A172 (cell line): ENCODE measurements around the gene CDC42EP1. TPM values are rescaled to one million over a fixed set of nuclear protein-coding genes. Genes with fewer than 3 reads are reported as not detected.
"Not testable (repeated sequence)": the region's sequence is repeated elsewhere in the genome, so short reads cannot be mapped to it uniquely, and the experiment has no call there.

Source experiments
- DNase-seq: peaks from one replicate; pipeline ENCODE4 v3.0.0-alpha.2; 2015; ENCODE audit warnings: low spot score
- total RNA-seq: library from RNA; depleted of rRNA; stranded (reverse); fragments of >200 nt; shearing (Covaris generic); gene quantifications from 2 replicates; pipeline ENCODE4 v1.2.3, GENCODE V29; 2014

CDC42EP1 gene
- total RNA-seq, 1 experiment from 2014 or later: 18.2 TPM

DNA sequence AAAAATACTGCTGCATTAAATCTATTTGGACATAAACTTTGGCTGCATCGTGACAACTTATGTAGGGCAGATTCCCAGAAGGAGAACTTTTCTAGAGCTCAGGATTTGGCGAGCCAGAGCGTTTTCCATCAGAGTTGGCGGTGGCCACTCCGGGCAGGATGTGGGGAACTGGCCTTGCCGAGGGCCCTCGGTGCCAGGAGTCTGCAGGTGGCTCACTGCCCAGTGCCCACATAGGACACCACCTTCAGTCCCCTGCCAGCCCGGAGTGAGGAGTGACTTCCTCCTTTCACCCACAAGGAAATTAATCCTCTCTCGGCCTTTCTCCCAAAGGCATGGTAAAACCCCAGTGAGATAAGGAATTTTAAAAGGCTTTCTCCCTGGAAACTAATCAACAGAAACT is 21.2 kb downstream of the CDC42EP1 start:
- peak; percentile 48 for DNase-seq

DNA sequence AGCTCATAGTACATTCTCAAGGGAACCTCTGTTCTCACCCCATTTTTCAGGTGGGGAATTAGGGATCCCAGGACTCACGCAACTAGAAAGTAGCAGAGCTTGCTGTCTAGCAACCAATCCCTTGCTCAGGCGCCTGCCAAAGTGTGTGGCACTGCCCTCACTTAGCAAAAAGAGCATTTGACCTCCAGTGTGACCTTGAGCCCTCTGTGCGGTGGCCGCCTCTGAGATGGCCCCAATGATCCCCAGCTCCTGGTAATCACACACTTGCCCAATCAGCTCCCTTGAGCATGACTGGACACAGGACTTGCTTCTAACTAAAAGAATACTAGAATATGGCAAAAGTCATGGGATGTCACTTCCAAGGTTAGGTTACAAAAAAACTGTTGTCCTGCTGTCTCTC is 22.2 kb downstream of the CDC42EP1 start:
- no peak for DNase-seq

DNA sequence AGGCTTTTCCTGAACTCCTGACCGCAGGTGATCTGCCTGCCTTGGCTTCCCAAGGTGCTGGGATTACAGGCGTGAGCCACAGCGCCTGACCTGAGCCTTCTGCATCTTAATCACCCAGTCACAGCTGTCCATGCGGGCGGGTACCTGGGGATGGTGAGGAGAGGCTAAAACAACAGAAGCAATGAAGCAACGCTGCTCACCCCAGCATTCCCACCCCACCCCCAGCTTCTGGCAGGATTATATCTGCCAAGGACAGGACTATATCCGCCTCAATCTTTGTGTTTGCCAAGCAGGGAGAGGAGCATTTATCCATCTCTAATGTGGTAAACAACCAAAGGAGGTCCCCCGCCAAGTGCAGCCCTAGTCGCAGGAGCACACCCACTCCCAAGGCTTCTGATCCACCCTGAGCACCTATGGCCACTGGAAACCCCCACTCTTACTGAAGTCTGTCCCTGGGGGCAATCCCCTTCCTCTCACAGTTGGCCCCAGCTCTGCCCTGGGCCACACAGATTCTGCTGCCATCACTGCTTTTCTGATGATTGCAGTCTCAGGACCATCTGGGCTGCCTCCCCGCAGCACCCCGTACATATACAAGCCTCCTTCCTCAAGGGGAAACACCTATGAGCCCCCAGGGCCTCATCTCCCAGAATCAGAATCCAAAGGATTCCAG is 28.4 kb downstream of the CDC42EP1 start:
- DNase-seq: no peak

DNA sequence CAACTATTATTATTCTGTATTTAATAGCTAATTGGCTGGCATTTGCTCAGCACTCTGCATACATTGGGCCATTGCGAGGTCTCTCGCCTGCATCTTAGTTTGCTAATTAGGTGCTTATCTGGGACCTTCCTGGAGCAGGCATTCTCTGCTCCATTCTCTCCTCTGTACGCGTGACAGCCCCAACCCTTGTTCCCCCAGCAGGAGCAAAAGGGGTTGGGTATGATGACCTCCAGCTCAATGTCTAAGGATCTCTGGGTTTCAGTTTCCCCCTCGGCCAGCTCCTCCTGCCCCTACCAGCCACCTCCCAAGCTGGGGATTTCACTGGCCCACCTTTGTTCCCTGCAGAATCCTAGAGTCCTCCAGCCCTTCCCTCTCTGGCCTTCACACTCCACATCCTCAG is 29.4 kb downstream of the CDC42EP1 start:
- DNase-seq: no peak

DNA sequence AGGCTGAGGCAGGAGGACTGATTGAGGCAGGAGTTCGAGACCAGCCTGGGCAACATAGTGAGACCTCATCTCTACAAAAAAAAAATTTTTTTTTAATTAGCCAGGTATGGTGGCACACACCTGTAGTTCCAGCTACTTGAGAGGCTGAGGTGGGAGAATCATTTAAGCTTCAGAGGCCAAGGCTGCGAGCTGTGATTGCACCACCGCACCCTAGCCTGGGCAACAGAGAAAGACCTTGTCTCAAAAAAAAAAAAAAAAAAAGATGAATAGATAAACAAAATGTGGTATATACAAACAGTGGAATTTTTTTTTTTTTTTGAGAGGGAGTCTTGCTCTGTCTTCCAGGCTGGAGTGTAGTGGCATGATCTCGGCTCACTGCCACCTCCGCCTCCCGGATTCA is 30.8 kb downstream of the CDC42EP1 start:
- DNase-seq: not testable (repeated sequence)

DNA sequence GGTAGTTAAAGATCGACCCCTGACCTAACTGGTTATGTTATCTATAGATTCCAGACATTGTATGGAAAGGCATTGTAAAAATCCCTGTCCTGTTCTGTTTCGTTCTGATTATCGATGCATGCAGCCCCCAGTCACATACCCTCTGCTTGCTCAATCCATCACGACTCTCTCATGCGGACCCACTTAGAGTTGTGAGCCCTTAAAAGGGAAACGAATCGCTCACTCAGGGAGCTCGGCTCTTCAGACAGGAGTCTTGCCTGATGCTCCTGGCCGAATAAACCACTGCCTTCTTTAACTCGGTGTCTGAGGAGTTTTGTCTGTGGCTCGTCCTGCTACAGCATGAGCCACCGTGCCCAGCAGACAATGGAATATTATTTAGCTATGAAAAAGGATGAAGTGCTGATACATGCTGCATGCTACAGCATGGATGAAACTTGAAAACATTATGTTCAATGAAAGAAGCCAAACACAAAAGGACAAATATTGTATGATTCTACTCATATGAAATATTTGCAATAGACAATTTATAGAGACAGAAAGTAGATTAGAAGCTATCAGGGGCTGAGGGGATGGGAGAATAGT is 31.6 kb downstream of the CDC42EP1 start:
- no peak for DNase-seq

DNA sequence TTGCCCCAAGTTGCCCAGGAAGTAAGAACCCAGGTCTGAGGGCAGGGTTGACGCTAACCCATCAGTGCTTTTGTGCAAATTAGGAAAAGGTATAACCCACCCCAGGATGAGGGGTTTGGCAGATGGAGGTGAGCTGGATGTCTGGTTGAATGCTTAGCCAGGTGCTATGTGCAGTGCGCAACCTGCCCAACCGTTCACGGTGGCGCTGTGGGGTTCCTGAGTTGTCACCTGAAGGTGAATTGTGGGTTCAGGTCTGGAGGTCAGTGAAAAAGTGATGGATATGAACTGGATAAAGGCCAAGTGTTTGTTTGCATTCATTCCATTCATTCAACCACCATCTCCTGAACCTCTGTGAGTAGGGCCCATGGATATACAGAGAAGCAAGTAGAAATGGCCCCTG is 34.0 kb downstream of the CDC42EP1 start:
- DNase-seq: no peak

DNA sequence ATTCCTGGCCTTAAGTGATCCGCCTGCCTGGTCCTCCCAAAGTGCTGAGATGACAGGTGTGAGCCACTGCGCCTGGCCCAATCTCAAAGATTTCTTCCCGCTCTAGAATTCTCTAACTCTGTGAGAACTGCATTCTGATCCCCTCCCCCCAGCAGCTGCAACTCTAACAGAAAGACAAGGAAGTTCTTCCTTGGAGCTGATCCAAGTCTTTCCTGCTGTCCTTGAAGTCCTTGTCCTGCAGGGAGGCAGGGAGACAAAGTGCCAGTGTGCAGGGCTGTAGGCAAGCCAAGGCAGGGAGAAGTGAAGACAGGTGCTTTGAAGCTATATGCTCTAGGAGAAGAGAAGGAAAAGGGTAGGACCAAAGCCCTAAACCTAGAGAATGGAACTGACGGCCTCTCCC is 38.9 kb downstream of the CDC42EP1 start:
- no peak for DNase-seq

DNA sequence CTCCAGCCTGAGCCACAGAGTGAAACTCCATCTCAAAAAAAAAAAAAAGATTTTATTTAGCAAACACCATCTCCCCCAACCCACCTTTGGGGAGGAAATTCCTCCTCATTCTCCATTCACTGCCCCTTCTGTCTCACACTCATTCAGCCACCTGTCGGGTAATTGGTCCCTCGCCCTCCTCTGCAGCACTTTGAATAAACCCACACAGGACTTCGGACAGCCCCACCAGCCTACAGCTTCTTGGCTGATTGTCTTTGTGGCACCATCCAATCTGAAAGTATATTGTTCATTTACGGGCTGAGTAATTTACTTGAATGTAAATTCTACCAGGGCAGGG is 40.9 kb downstream of the CDC42EP1 start:
- no peak for DNase-seq

DNA sequence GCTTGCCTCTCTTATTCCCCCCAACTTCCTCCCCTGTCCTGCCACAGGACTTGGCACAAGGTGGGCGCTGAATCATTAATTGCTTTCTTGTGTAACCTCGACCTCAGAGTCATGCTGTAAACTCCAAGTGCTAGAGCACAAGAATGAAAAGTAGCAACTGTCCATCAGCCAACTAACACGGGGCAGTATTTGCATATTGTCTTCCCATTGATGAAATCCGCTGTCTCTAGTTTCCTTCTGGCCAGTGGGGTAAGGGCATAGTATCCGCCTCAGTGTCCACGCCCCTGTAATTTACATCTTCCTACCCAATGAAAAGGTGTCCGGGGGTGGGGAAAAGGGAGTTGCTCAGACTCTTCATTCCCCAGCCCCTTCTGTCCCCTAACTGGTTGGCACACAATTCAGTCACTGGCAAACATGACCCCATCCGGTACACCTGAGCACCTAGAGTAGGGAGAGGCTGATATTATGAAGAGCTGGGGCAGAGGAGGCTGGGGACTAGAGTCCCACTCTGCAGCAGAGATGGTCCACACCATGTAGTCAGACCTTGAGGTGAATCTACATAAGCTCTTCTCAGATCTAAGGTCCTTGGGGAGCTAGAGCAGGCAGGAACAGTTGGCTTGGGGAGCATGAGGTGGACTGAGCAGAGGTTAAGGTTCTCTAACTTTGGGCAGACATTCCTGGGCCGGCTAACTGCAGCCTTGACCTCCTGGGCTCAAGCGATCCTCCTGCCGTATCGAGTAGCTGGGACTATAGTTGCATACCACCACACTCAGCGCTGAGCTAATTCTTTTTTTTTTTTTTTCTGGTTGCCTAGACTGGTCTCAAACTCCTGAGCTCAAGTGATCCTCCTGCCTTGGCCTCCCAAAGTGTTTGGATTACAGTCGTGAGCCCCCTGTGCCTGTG is 41.5 kb downstream of the CDC42EP1 start:
- DNase-seq: no peak

DNA sequence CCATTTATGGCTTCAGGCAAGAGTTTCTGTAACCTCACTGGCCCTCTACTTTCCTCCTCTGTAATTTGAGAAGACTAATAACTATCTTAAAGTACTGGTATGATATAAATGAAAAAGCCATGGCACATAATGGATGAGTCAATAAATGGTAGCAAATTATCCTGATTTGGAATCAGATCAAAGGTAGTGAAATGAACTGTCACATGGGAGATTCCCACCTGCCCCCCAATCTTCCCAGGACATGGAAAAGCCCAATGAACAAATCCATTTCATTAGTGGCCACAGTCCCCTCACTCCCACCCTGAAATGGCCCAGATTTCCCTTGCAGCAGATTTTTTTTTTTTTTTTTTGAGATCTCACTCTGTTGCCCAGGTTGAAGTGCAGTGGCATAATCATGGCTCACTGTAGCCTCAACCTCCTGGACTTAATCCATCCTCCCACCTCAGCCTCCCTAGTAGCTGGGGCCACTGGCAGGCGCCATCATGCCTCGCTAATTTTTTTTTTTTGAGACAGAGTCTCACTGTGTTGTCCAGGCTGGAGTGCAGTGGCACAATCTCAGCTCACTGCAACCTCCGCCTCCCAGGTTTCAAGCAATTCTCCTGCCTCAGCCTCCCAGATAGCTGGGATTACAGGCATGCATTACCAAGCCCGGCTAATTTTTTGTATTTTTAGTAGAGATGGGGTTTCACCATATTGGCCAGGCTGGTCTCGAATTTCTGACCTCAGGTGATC is 42.4 kb downstream of the CDC42EP1 start:
- DNase-seq: not testable (repeated sequence)

DNA sequence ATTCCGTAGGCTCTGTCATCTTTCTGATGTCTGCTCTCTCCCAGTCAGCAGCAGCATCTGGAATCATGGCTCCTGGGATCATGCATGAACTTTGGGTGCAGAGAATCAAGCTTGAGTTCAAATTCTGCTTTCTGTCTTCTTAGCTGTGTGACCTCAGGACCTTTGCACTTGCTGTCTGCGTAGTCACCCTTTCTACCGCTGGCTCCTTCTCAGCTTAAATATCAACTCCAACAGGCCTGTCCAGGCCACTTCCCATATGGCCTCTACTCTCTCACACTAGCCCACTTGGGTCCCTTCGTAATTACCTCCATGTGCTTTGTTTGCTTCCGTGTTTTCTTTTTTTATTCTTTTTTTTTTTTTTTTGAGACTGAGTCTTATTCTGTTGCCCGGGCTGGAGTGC is 43.8 kb downstream of the CDC42EP1 start:
- DNase-seq: no peak

DNA sequence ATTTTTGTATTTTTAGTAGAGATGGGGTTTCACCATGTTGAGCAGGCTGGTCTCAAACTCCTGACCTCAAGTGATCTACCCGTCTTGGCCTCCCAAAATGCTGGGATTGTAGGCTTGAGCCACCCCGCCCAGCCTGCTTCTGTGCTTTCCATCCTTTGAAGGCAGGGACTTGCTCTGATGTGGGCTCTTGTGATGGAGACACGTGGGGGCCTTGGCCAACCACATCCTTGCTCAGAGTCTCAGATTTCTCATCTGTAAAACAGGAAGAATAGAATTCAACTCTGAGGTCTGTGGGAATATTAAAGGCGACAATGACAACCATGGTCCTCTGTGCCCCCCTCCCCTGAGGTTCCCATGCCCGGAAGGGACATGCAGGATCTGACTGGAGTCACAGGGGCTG is 44.6 kb downstream of the CDC42EP1 start:
- DNase-seq: no peak

DNA sequence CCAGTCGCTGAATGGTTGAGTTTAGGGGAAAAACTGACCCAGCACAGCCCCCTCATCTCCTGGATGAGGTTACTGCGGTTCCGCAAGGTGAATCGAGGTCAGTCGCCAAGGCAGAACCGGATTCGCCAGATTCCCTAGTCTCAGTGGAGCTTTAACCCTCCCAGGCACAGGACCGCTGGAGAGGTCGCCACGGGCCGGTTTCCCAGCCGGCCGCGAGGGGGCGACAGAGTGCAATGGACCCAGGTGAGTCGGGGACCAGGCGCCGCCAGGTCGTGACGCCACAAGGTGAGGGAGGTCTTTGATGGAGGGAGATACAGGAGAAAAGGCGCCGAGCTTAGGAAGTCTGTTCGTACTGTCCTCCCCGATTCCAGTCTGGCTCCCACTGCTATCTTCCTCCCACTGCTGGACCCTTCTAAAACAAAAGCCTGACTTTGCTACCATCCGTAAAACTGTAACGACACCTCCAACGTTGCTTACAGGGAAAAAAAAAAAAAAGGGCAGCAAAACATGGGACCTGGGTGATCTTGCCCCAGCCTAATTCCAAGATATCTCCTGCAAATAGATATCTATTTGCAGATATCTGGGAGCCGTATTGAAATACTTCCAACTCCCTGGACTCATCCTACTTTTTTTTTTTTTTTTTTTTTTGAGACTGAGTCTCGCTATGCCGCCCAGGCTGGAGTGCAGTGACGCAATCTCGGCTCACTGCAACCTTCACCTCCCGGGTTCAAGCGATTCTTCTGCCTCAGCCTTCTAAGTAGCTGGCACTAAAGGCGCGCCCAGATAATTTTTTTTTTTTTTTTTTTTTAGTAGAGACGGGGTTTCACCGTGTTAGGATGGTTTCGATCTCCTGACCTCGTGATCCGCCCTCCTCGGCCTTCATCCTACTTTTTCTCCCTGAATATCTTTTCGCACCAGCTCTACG is 47.0 kb downstream of the CDC42EP1 start:
- peak; percentile 44 for DNase-seq

DNA sequence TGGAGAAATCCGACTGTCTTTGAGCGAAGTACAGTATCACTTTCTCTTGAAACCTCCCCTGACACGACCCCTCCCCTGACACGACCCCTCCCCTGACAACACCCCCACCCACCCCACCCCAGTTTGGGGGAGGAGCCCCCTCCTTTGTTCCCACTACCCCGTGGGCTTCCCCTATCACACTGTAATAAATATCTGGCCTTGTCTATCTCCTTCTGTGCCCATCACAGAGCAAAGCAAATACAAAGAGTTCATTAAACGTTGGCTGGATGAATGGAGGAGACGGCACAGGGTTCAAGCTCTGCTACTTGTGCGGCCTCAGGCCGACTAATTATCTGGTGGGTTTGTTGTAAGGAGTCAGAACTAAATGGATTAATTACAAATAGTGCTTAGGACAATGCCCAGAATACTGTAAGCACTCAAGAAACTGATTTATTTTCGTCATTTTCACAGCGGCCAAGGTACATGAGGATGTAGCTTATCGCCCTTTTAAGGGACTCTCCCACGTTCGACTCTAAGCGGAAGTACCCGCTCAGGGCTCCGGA is 47.7 kb downstream of the CDC42EP1 start:
- DNase-seq: no peak

DNA sequence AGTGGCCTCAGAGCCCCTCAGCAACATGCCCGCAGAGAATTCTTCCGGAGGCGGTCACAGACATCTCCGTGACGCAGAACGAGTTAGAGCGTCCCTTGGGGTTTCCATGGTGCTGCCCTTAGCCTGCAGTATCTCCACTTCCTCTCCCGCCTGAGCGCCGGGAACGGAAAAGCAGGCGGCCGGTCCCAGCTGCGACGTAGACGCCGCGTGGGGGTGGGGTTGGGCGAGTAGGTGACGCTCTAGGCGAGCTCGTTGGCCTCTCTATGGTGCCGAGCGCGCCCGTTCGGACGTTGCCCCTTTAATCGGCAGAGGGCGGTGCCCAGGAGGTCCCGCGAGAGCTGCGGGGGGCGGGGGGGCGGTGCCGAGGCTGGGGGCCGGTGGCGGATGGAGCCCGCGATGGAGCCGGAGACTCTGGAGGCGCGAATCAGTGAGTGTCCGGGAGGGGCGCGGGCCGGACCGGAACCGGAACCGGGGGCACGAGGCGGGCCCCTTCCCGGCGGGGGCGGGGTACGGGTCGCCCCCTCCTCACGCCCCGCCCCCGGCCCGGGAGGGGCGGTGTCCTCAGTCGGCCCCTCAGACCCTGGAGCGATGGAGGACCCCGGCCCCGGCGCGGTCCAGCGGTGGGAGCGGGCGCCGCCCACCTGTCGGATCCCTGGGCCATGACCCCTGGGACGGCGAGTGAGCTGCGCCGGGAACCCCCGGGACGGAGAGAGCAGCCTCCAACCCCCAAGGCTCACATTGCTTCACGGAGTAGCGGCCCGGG is 48.4 kb downstream of the CDC42EP1 start, which contains the start of gene GGA1:
Gene GGA1 (plus strand): TSS at position 358 of the 763 bp plus-strand sequence. CDS start 27 bp downstream, at position 385.
- DNase-seq: peak; percentile 83

DNA sequence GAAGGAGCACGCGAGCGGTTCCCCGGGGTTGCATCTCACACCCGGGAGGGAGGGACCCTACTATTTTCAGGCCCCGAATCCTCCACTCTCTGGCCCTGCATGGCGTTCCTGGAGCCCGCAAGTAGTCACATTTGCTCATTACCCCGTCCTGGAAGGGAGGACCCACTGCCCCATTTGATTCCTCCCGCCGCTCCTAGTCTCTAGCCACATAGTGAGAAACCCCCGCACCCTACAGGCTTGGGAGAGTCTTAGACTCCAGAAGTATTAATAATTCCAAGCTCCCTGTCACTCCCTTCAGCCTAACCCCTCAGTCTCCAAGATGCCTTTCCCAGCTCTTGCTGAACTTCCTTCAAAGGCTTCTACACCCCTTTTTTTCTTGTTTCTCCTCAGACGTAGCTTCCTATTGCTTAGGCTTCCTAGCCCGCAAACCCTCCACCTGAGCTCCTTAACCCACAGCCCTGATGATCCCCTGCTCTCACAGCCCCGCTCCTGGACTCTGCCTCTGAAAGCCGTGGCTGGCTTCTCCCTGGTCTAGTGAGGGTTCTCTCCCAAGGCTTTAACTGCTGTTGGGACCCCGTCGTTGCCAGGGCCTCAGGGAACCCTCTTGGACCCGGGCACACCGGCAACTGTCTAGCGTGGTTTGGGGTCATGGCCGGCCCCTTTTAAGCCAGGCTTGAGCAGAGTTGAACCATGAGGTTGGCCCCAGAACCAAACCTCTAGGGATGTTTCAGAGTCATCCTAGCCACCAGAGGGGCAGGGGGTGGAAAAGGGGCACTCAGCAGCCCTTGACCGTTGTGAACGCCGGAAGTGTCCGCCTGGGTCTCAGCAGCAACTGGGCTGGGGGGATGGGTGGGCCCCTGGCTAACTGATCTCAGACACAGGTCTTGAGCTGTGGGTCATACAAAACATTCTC is 49.2 kb downstream of the CDC42EP1 start:
- DNase-seq: no peak

DNA sequence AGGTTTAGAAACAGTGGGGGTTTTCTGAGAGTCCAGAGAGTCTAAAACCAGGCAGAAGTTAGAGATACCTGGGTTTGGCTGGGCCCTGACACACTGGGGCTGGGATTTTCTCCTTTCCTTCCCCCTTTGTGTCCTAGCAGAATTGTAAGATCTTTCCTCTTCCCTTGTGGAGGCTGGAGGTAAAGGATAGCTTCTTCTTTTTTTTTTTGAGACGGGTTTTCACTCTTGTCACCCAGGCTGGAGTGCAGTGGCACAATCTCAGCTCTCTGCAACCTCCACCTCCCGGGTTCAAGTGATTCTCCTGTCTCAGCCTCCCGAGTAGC is 49.8 kb downstream of the CDC42EP1 start:
- DNase-seq: not testable (repeated sequence)
